ENCODE results near the gene ZNF565.
"Not testable (repeated sequence)": the region's sequence is repeated elsewhere in the genome, so short reads cannot be mapped to it uniquely, and the experiment has no call there.

The ZNF565 gene

GRCh38 chr19:36210497-36210896 is 4.0 kb downstream of the ZNF565 start:
- no peak for DNase-seq

- no peak for DNase-seq
These were observed 5.1 kb downstream of the ZNF565 start for GRCh38 chr19:36209372-36209771.

DNA sequence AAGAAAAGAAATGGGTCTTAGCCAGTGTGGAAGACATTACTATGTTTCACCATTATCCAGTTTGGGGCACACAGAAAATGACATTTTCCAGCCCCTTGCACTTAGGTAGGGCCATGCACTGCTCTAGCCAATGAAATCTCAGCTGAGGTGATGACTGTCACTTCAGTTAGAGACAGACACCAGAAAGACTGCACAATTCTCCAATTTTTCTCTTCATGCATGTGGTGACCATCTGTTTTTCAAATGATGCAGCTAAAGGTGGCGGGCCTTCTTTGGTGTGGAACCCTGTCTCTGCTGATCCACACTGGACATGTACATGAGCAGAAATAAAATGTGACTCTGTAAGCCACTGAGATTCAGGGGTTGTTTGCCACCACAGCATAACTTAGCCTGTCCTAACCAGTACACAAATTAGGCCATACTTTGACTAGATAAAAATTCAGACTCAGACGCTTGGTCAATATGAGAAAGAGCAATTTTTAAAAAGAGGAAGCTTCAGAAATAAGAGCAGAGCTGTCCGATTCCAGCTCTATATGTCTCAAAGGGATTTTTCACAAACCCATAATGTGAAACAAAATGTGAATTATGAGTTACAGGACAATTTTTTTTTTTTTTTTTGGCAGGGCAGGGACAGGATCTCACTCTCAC is 6.7 kb downstream of the ZNF565 start:
- no peak for DNase-seq

GRCh38 chr19:36203293-36203692 is 11.2 kb downstream of the ZNF565 start:
- no peak for DNase-seq

DNA sequence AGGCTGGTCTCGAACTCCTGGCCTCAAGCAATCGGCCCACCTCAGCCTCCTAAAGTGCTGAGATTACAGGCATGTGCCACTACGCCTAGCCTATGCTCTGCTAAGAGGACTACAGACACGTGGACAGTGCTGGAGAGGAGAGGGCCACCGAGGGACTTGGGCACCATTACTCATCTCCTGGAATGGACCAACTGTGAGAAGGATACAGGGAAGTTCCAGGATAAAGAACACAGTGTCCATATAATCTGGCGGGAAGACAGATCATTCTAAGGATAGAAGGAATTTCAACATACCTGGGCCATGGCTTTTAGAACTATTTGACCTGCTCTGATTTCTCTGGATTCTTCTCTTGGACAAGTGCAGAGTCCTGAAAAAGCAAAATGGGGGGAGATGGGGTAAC is 12.8 kb downstream of the ZNF565 start:
- DNase-seq, result no peak

DNA sequence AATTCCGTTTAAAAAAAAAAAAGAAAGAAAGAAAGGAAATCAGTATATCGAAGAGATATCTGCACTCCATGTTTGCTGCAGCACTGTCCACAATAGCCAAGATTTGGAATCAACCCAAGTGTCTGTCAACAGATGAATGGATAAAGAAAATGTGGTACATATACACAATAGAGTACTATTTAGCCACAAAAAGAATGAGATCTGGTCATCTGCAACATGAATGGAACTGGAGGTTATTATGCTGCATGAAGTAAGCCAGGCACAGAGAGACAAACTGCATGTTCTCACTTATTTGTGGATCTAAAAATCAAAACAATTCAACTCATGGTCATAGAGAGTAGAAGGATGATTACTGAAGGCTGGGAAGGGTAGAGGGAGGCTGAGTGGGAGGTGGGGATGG is 16.3 kb downstream of the ZNF565 start:
- DNase-seq, result no peak

GRCh38 chr19:36196249-36196648 is 18.2 kb downstream of the ZNF565 start:
- no peak for DNase-seq

- not testable (repeated sequence) for DNase-seq
These were observed 27.7 kb downstream of the ZNF565 start for GRCh38 chr19:36186722-36187121.

DNA sequence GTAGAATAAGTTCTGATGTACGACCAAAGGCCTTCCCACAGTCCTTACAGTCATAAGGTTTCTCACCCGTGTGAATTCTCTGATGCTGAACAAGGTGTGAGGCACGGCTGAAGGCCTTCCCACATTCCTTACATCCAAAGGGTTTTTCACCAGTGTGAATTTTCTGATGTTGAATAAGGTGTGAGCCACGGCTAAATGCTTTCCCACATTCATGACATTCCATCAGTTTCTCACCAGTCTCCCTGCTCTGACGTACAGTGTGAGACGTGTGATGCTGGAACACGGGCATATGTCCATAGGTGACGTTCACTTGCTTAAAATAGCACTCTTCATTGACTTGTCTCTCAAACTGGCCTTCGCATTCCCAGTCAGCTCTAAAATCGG is 31.2 kb downstream of the ZNF565 start:
- DNase-seq, result no peak

DNA sequence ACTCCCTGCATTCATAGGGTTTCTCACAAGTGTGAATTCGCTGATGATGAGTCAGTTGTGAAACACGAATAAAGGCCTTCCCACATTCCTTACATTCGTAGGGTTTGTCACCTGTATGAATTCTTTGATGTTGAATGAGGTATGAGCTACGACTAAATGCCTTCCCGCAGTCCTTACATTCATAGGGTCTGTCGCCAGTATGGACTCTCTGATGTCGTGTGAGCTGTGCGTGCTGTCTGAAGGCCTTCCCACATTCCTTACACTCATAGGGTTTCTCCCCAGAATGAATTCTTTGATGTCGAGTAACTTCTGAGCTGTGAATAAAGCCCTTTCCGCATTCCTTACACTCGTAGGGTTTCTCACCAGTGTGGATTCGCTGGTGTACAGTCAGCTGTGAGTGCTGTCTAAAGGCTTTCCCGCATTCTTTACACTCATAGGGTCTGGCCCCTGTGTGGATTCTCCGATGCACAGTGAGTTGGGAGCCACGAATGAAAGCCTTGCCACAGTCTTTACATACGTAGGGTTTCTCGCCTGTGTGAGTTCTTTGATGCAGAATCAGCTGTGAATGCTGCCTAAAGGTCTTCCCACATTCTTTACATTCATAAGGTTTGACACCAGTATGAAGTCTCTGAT is 31.7 kb downstream of the ZNF565 start:
- no peak for DNase-seq

DNA sequence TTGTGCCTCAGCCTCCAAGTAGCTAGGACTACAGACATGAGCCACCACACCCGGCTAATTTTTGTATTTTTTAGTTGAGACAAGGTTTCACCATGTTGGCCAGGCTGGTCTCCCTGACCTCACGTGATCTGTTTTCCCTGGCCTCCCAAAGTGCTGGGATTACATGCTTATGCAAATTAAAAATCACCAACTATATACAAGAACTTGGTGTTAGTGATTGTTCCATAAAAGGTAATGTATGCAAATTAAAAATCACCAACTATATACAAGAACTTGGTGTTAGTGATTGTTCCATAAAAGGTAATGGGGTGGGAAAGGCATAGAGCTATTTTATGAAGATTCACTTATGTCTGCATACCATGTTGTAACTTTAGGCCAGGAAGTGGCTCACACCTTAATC is 35.4 kb downstream of the ZNF565 start:
- DNase-seq, result not testable (repeated sequence)

GRCh38 chr19:36173846-36174245 is 40.6 kb downstream of the ZNF565 start:
- not testable (repeated sequence) for DNase-seq

DNA sequence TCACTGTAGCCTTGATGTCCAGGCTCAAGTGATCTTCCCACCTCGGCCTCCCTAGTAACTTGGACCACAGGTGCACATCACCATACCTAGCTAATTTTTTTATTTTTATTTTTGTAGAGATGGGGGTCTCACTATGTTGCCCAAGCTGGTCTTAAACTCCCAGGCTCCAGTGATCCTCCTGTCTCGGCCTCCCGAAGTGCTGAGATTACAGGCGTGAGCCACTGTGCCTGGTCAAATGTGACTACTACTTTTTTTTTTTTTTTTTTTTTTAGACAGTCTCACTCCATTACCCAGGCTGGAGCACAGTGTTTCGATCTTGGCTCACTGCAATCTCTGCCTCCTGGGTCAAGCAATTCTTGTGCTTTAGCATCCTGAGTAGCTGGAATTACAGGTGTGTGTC is 41.6 kb downstream of the ZNF565 start:
- no peak for DNase-seq

- no peak for DNase-seq
These were observed 45.2 kb downstream of the ZNF565 start for GRCh38 chr19:36169084-36169760.

DNA sequence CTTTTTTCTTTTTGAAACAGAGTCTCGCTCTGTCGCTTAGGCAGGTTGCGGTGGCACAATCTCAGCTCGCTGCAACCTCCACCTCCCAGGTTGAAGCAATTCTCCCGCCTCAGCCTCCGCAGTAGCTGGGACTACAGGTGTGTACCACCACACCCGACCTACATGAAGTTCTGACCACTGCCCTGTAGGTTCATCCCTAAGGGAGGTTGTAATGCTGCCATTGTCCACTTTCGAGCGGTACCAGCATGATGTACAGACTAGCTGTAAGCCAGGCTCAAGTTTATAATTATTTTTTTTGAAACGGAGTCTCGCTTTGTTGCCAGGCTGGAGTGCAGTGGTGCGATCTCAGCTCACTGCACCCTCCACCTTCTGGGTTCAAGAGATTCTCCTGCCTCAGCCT is 50.7 kb downstream of the ZNF565 start:
- no peak for DNase-seq

DNA sequence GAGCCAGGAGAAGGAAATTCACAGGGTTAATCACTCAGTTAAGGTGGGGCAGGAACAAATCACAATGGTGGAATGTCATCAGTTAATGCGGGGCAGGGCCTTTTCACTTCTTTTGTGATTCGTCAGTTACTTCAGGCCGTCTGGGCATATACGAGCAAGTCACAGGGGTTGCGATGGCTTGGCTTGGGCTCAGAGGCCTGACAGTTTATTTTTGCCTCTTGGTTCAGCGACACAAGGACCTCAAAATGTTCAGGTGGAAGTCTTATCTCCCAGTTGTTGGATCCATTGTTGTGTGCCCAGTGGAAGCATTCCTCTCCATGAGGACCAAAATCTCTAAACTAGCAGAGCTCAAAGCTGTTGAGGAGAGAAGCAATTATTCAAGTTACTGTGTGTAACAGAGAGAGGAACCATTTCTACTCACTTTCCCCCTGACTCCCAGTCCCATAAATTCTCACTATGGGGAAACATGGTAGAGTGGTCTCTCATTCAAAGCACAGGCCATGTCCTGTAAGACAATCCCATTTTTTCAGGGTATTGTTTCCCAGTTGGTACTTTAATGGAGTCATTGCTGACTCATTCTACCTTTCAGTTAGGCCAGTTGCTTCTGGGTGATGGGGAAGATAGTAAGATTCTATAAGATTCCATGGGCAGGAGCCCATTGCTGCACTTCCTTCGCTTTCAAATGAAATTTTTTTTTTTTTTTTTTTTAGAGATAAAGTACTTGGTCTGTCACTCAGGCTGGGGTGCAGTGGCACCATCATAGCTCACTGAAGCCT is 53.5 kb downstream of the ZNF565 start:
- no peak for DNase-seq

- DNase-seq, result no peak
These were observed 61.3 kb downstream of the ZNF565 start for GRCh38 chr19:36153126-36153525.

DNA sequence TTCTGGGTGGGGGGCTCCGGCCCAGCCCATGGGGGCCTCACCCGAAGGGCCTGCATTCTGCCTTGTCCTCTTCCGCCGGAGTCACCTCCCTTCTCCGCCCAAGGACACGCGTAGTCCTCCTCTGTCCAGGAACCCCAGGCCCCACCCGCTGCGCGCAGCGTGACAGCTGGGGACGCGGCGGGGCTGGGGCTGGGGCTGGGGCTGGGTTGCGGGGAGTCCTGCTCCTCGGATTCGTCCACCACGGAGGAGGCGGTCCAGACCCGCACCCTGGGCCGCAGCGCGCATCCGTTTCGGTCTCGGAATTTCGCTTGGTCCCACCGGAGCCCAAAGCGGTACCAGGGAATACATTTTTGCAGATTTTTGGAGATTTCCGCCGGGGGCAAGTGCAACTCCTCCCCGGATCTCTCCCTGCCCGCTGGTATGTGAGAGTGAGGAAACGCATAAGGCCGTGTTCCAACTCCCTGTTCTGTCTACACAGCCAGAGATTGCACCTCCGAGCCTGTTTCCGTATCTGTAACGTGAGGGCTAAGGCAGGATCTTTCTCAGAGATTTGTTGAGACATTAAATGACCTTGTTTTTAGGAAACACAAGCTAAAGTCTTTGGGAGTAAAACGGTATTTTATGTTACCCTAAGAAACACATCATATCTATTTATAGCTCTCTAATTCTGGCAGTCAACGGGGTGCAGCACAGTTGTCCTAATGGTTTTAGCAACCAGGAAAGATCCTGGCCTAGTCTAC is 61.9 kb downstream of the ZNF565 start, which contains the start of gene COX7A1:
TSS of gene COX7A1 (minus strand) at position 96 of the 740 bp plus-strand sequence. CDS start at position 56, 40 bp downstream.
- DNase-seq, result no peak

- no peak for DNase-seq
These were observed 62.5 kb downstream of the ZNF565 start for GRCh38 chr19:36152019-36152351.

- DNase-seq, result no peak
These were observed 63.1 kb downstream of the ZNF565 start for GRCh38 chr19:36151144-36152018.

- DNase-seq, result no peak
These were observed 63.9 kb downstream of the ZNF565 start for GRCh38 chr19:36150586-36150985.

Data from GF-D8 (cell line).